AG04450 (cell line): Measurements from ENCODE around the gene LMTK2. TPM values are rescaled to one million over a fixed set of nuclear protein-coding genes. Genes with fewer than 3 reads are reported as not detected.

Experiments used
- CTCF ChIA-PET: fragments of 300-600, 350-600 bp; formaldehyde crosslinking; extraction: SDS; loops from one replicate; lab custom pipeline; 2022; ENCODE audit warnings: antibody characterized with exemption, inconsistent platforms; lab: Charles Lee
- POLR2A ChIA-PET: fragments of 350-600 bp; formaldehyde crosslinking; extraction: SDS; loops from one replicate; lab custom pipeline; 2021; ENCODE audit warnings: antibody characterized with exemption, inconsistent platforms; lab: Yijun Ruan, JAX
- DNase-seq: peaks from one replicate; pipeline ENCODE4 v3.0.0-alpha.2; 2011; ENCODE audit warnings: low read depth, low spot score
- H3K27ac ChIP-seq: one replicate; pipeline ENCODE4 v1.5.1; 2012; ENCODE audit warnings: low read depth, low read length, control low read depth
- H3K27me3 ChIP-seq: one replicate; pipeline ENCODE4 v1.6.0; 2012; ENCODE audit warnings: low read length; ENCODE audit not compliant: control insufficient read depth, insufficient read depth
- H3K4me3 ChIP-seq: 2 replicates; pipeline ENCODE4 v1.5.1; 2011; ENCODE audit warnings: mild to moderate bottlenecking, low read depth, low read length, control low read depth
- H3K9me3 ChIP-seq: 2 replicates; pipeline ENCODE4 v1.5.1; 2012; ENCODE audit warnings: low read length; ENCODE audit not compliant: control insufficient read depth, insufficient read depth
- CTCF ChIP-seq: IDR thresholded peaks from 2 replicates; pipeline ENCODE4 v1.5.1; 2011; ENCODE audit warnings: low read depth, low read length, control low read depth, inconsistent platforms
- polyA plus RNA-seq: library from polyadenylated mRNA; depleted of rRNA; stranded (reverse); fragments of >200 nt; gene quantifications from 2 replicates; pipeline ENCODE4 v1.2.3, GENCODE V29; 2011

LMTK2 gene
- polyA plus RNA-seq, 1 experiment: 3.7 TPM

- DNase-seq: no peak
- no peaks in the 10 kb centered on the region for H3K27me3 ChIP-seq
- CTCF ChIA-PET: interaction anchor here (1.3 kb wide), 1 partner anchor 102 kb away, joined by 4 read pairs; no protein-coding TSS in a partner anchor
These were observed 39.6 kb upstream of the LMTK2 start for GRCh38 chr7:98066934-98067507.

GRCh38 chr7:98073047-98073446, 33.6 kb upstream of the LMTK2 start:
- ChIA-PET CTCF (no interaction called here), POLR2A (no interaction called here)
- H3K4me3 ChIP-seq: no peak overlapping the region
- H3K27ac ChIP-seq: no peak overlapping the region
- TF ChIP-seq CTCF: no peak
- DNase-seq: no peak
- H3K9me3 ChIP-seq: no peaks in the 10 kb centered on the region
- no peaks in the 10 kb centered on the region for H3K27me3 ChIP-seq

More at GRCh38 chr7:98066934-98067507, 39.6 kb upstream of the LMTK2 start:
- H3K9me3 ChIP-seq: no peaks in the 10 kb centered on the region
- POLR2A ChIA-PET: no interaction called here
- H3K4me3 ChIP-seq: no peak overlapping the region
- H3K27ac ChIP-seq: no peak overlapping the region
- no peak for TF ChIP-seq CTCF

GRCh38 chr7:98075801-98076200, 30.9 kb upstream of the LMTK2 start:
- POLR2A ChIA-PET: no interaction called here
- H3K9me3 ChIP-seq: no peaks in the 10 kb centered on the region
- H3K4me3 ChIP-seq: no peak overlapping the region
- no peaks in the 10 kb centered on the region for H3K27me3 ChIP-seq
- CTCF ChIA-PET: no interaction called here
- no peak overlapping the region for H3K27ac ChIP-seq
- TF ChIP-seq CTCF: no peak
- DNase-seq: no peak

- no peak for DNase-seq
- Histone ChIP-seq H3K27me3 (no peaks in the 10 kb centered on the region), H3K9me3 (no peaks in the 10 kb centered on the region), H3K27ac (no peak overlapping the region), H3K4me3 (no peak overlapping the region)
- ChIA-PET CTCF (interaction anchor here (0.7 kb wide), 1 partner anchor 91 kb away, joined by 3 read pairs; no protein-coding TSS in a partner anchor), POLR2A (no interaction called here)
- TF ChIP-seq CTCF: no peak
These were observed 28.9 kb upstream of the LMTK2 start for GRCh38 chr7:98077762-98078161.

- H3K9me3 ChIP-seq: no peaks in the 10 kb centered on the region
- TF ChIP-seq CTCF: no peak
- POLR2A ChIA-PET: no interaction called here
- DNase-seq: no peak
- H3K4me3 ChIP-seq: no peak overlapping the region
- no peak overlapping the region for H3K27ac ChIP-seq
- CTCF ChIA-PET: interaction anchor here (0.7 to 2.0 kb wide), 2 partner anchors 90 to 91 kb away, joined by 3 to 6 read pairs; no protein-coding TSS in a partner anchor
- H3K27me3 ChIP-seq: no peaks in the 10 kb centered on the region
These were observed 28.3 kb upstream of the LMTK2 start for GRCh38 chr7:98078197-98078870.
